ENCODE results near the gene MRPL37. TPM values are rescaled to one million over a fixed set of nuclear protein-coding genes. Genes with fewer than 3 reads are reported as not detected.

MRPL37 gene
- polyA plus RNA-seq, 1 donor (not counting 4 experiments of a cell fraction or from before 2014, with no cell fraction given), result 30.9 TPM

GRCh38 chr1:54256522-54257345, 56.8 kb downstream of the MRPL37 start:
- Histone ChIP-seq H3K36me3 (ENCODE audit: control insufficient read depth in 2 of 2, extremely low read depth in 1 of 2, insufficient read depth in 2 of 2, low read length in 2 of 2) (peaks cover 0 to 1% of the 10 kb centered on the region in 2 experiments), H3K4me2 (ENCODE audit: control insufficient read depth, extremely low read depth, insufficient read depth, low read depth, low read length) (no peak overlapping the region), H3K9ac (ENCODE audit: control insufficient read depth, extremely low read depth, insufficient read depth, low read length) (no peak overlapping the region), H3K4me3 (ENCODE audit: control insufficient read depth in 2 of 3, extremely low read depth in 1 of 3, insufficient read depth in 2 of 3, low read depth in 1 of 3, low read length in 3 of 3) (no peak overlapping the region), H3K9me3 (ENCODE audit: control insufficient read depth, low read depth, low read length) (no peaks in the 10 kb centered on the region), H3K4me1 (ENCODE audit: control insufficient read depth, extremely low read depth, insufficient read depth, low read length) (peaks cover 19% of the 10 kb centered on the region), H4K20me1 (ENCODE audit: control insufficient read depth, extremely low read depth, insufficient read depth, low read length) (peaks cover 10% of the 10 kb centered on the region), H3K27me3 (ENCODE audit: control insufficient read depth, extremely low read depth, insufficient read depth, low read length) (no peaks in the 10 kb centered on the region), H3K27ac (ENCODE audit: control insufficient read depth, insufficient read depth, low read length) (no peak overlapping the region), H2AFZ (ENCODE audit: control insufficient read depth, low read length) (no peak overlapping the region), H3K9me1 (ENCODE audit: control insufficient read depth, extremely low read depth, insufficient read depth, low read length) (peaks cover 3% of the 10 kb centered on the region), H3K79me2 (ENCODE audit: control insufficient read depth, insufficient read depth, low read length) (no peaks in the 10 kb centered on the region)
- TF ChIP-seq CTCF (optimal IDR thresholded peaks at IDR 0.05 in 1 of 3, IDR thresholded peaks at IDR 0.05 in 1 of 3, conservative IDR thresholded peaks at IDR 0.05 in 1 of 3; ENCODE audit: extremely low read depth in 1 of 3, insufficient read depth in 2 of 3, low read length in 3 of 3) (no peak), EZH2 (IDR thresholded peaks at IDR 0.05; ENCODE audit: low read length) (no peak)
- dilution Hi-C loops (cut with MboI; ENCODE audit: extremely low pct_ligation_motif_present, low sequenced_read_pairs), result no loop called here
- DNase-seq (ENCODE audit: low read depth, low spot score) (no peak), FAIRE-seq (no peak)

GRCh38 chr1:54257346-54257620, 57.3 kb downstream of the MRPL37 start:
- no peak overlapping the region for H3K4me2 ChIP-seq (ENCODE audit: control insufficient read depth, extremely low read depth, insufficient read depth, low read depth, low read length)
- H3K9me3 ChIP-seq (ENCODE audit: control insufficient read depth, low read depth, low read length), result no peaks in the 10 kb centered on the region
- peaks cover 10% of the 10 kb centered on the region for H4K20me1 ChIP-seq (ENCODE audit: control insufficient read depth, extremely low read depth, insufficient read depth, low read length)
- FAIRE-seq (no peak), DNase-seq (ENCODE audit: low read depth, low spot score) (no peak)
- H3K9ac ChIP-seq (ENCODE audit: control insufficient read depth, extremely low read depth, insufficient read depth, low read length), result no peak overlapping the region
- peaks cover 19% of the 10 kb centered on the region for H3K4me1 ChIP-seq (ENCODE audit: control insufficient read depth, extremely low read depth, insufficient read depth, low read length)
- H3K36me3 ChIP-seq (ENCODE audit: control insufficient read depth in 2 of 2, extremely low read depth in 1 of 2, insufficient read depth in 2 of 2, low read length in 2 of 2), result peaks cover under 1 to 2% of the 10 kb centered on the region in 2 experiments
- H2AFZ ChIP-seq (ENCODE audit: control insufficient read depth, low read length), result no peak overlapping the region
- no peak overlapping the region for H3K27ac ChIP-seq (ENCODE audit: control insufficient read depth, insufficient read depth, low read length)
- H3K4me3 ChIP-seq (ENCODE audit: control insufficient read depth in 2 of 3, extremely low read depth in 1 of 3, insufficient read depth in 2 of 3, low read depth in 1 of 3, low read length in 3 of 3), result no peak overlapping the region
- dilution Hi-C loops (cut with MboI; ENCODE audit: extremely low pct_ligation_motif_present, low sequenced_read_pairs), result no loop called here
- TF ChIP-seq EZH2 (IDR thresholded peaks at IDR 0.05; ENCODE audit: low read length), result no peak
- TF ChIP-seq CTCF (optimal IDR thresholded peaks at IDR 0.05 in 1 of 3, IDR thresholded peaks at IDR 0.05 in 1 of 3, conservative IDR thresholded peaks at IDR 0.05 in 1 of 3; ENCODE audit: extremely low read depth in 1 of 3, insufficient read depth in 2 of 3, low read length in 3 of 3), result no peak
- peaks cover 3% of the 10 kb centered on the region for H3K9me1 ChIP-seq (ENCODE audit: control insufficient read depth, extremely low read depth, insufficient read depth, low read length)
- no peaks in the 10 kb centered on the region for H3K27me3 ChIP-seq (ENCODE audit: control insufficient read depth, extremely low read depth, insufficient read depth, low read length)
- H3K79me2 ChIP-seq (ENCODE audit: control insufficient read depth, insufficient read depth, low read length), result no peaks in the 10 kb centered on the region

Data from keratinocyte (primary cell).